ENCODE measurements around the gene TM2D3.
"Not testable (repeated sequence)": the region's sequence is repeated elsewhere in the genome, so short reads cannot be mapped to it uniquely, and the experiment has no call there.

The TM2D3 gene

GRCh38 chr15:101626729-101627128, 25.5 kb downstream of the TM2D3 start:
- H3K4me1 ChIP-seq (ENCODE audit: control insufficient read depth in 1 of 2, insufficient read depth in 2 of 2, low read length in 2 of 2); H3K27ac ChIP-seq (ENCODE audit: low read depth, low read length); H3K27me3 ChIP-seq (ENCODE audit: control insufficient read depth in 1 of 2, insufficient read depth in 2 of 2, low read length in 2 of 2); H3K9me3 ChIP-seq (ENCODE audit: control insufficient read depth in 1 of 2, low read length in 2 of 2); H3K4me3 ChIP-seq (ENCODE audit: low read depth in 1 of 2, low read length in 2 of 2); H3K36me3 ChIP-seq (ENCODE audit: control insufficient read depth in 1 of 2, insufficient read depth in 2 of 2, low read length in 2 of 2); H3K9ac ChIP-seq (ENCODE audit: low read depth in 1 of 2, low read length in 2 of 2): not testable (repeated sequence)

DNA sequence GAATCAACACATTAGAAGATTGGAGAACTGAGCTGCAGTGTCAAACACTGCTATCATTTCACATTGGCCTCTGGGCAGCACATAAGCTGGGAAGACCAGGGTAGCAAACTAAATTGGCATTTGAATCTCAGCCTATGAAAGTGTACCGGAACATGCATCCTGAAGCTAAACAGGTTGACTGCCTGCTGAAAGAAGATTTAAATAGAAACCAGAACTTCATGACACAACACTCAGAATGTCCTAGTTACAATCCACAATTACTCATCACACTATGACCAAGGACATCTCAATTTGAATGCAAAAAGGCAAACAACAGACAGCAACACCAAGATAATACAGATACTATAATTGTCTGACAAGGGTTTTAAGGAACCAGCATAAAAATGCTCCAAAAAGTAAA, 26.2 kb downstream of the TM2D3 start:
- H3K9ac ChIP-seq (ENCODE audit: low read depth in 1 of 2, low read length in 2 of 2) = no peak overlapping the region
- no peaks in the 10 kb centered on the region for H3K4me1 ChIP-seq (ENCODE audit: control insufficient read depth in 1 of 2, insufficient read depth in 2 of 2, low read length in 2 of 2)
- no peak overlapping the region for H3K27ac ChIP-seq (ENCODE audit: low read depth, low read length)
- no peak overlapping the region for H3K4me3 ChIP-seq (ENCODE audit: low read depth in 1 of 2, low read length in 2 of 2)
- H3K36me3 ChIP-seq (ENCODE audit: control insufficient read depth in 1 of 2, insufficient read depth in 2 of 2, low read length in 2 of 2) = no peaks in the 10 kb centered on the region
- no peaks in the 10 kb centered on the region for H3K9me3 ChIP-seq (ENCODE audit: control insufficient read depth in 1 of 2, low read length in 2 of 2)
- H3K27me3 ChIP-seq (ENCODE audit: control insufficient read depth in 1 of 2, insufficient read depth in 2 of 2, low read length in 2 of 2) = no peaks in the 10 kb centered on the region

DNA sequence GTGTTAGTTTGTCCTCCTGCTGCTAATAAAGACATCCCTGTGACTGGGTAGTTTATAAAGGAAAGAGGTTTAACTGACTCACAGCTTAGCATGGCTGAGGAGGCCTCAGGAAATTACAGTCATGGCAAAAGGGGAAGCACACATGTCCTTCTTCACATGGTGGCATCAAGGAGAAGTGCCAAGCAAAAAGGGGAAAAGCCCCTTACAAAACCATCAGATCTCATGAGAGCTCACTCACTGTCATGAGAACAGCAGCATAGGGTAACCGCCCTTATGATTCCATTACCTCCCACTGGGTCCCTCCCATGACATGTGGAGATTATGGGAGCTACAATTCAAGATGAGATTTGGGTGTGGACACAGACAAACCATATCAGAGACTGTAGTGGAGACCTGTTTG, 27.0 kb downstream of the TM2D3 start:
- no peaks in the 10 kb centered on the region for H3K27me3 ChIP-seq (ENCODE audit: control insufficient read depth in 1 of 2, insufficient read depth in 2 of 2, low read length in 2 of 2)
- H3K9me3 ChIP-seq (ENCODE audit: control insufficient read depth in 1 of 2, low read length in 2 of 2) = no peaks in the 10 kb centered on the region
- no peaks in the 10 kb centered on the region for H3K4me1 ChIP-seq (ENCODE audit: control insufficient read depth in 1 of 2, insufficient read depth in 2 of 2, low read length in 2 of 2)
- no peak overlapping the region for H3K27ac ChIP-seq (ENCODE audit: low read depth, low read length)
- no peak overlapping the region for H3K9ac ChIP-seq (ENCODE audit: low read depth in 1 of 2, low read length in 2 of 2)
- no peaks in the 10 kb centered on the region for H3K36me3 ChIP-seq (ENCODE audit: control insufficient read depth in 1 of 2, insufficient read depth in 2 of 2, low read length in 2 of 2)
- H3K4me3 ChIP-seq (ENCODE audit: low read depth in 1 of 2, low read length in 2 of 2) = no peak overlapping the region

- no peak overlapping the region for H3K4me3 ChIP-seq (ENCODE audit: low read depth in 1 of 2, low read length in 2 of 2)
- H3K27me3 ChIP-seq (ENCODE audit: control insufficient read depth in 1 of 2, insufficient read depth in 2 of 2, low read length in 2 of 2) = no peaks in the 10 kb centered on the region
- no peaks in the 10 kb centered on the region for H3K9me3 ChIP-seq (ENCODE audit: control insufficient read depth in 1 of 2, low read length in 2 of 2)
- H3K27ac ChIP-seq (ENCODE audit: low read depth, low read length) = no peak overlapping the region
- H3K9ac ChIP-seq (ENCODE audit: low read depth in 1 of 2, low read length in 2 of 2) = no peak overlapping the region
- H3K4me1 ChIP-seq (ENCODE audit: control insufficient read depth in 1 of 2, insufficient read depth in 2 of 2, low read length in 2 of 2) = no peaks in the 10 kb centered on the region
- H3K36me3 ChIP-seq (ENCODE audit: control insufficient read depth in 1 of 2, insufficient read depth in 2 of 2, low read length in 2 of 2) = no peaks in the 10 kb centered on the region
Observed at GRCh38 chr15:101623367-101624304, 28.5 kb downstream of the TM2D3 start.

GRCh38 chr15:101621961-101622360, 30.2 kb downstream of the TM2D3 start:
- H3K9me3 ChIP-seq (ENCODE audit: control insufficient read depth in 1 of 2, low read length in 2 of 2) = no peaks in the 10 kb centered on the region
- H3K4me1 ChIP-seq (ENCODE audit: control insufficient read depth in 1 of 2, insufficient read depth in 2 of 2, low read length in 2 of 2) = no peaks in the 10 kb centered on the region
- H3K9ac ChIP-seq (ENCODE audit: low read depth in 1 of 2, low read length in 2 of 2) = no peak overlapping the region
- H3K36me3 ChIP-seq (ENCODE audit: control insufficient read depth in 1 of 2, insufficient read depth in 2 of 2, low read length in 2 of 2) = no peaks in the 10 kb centered on the region
- H3K4me3 ChIP-seq (ENCODE audit: low read depth in 1 of 2, low read length in 2 of 2) = no peak overlapping the region
- no peaks in the 10 kb centered on the region for H3K27me3 ChIP-seq (ENCODE audit: control insufficient read depth in 1 of 2, insufficient read depth in 2 of 2, low read length in 2 of 2)
- no peak overlapping the region for H3K27ac ChIP-seq (ENCODE audit: low read depth, low read length)

- Histone ChIP-seq H3K9me3 (ENCODE audit: control insufficient read depth in 1 of 2, low read length in 2 of 2) (no peaks in the 10 kb centered on the region), H3K27ac (ENCODE audit: low read depth, low read length) (no peak overlapping the region), H3K9ac (ENCODE audit: low read depth in 1 of 2, low read length in 2 of 2) (no peak overlapping the region), H3K36me3 (ENCODE audit: control insufficient read depth in 1 of 2, insufficient read depth in 2 of 2, low read length in 2 of 2) (no peaks in the 10 kb centered on the region), H3K27me3 (ENCODE audit: control insufficient read depth in 1 of 2, insufficient read depth in 2 of 2, low read length in 2 of 2) (no peaks in the 10 kb centered on the region), H3K4me3 (ENCODE audit: low read depth in 1 of 2, low read length in 2 of 2) (no peak overlapping the region), H3K4me1 (ENCODE audit: control insufficient read depth in 1 of 2, insufficient read depth in 2 of 2, low read length in 2 of 2) (peaks cover 10 to 11% of the 10 kb centered on the region in 2 donors)
Observed at GRCh38 chr15:101620671-101621070, 31.5 kb downstream of the TM2D3 start.

DNA sequence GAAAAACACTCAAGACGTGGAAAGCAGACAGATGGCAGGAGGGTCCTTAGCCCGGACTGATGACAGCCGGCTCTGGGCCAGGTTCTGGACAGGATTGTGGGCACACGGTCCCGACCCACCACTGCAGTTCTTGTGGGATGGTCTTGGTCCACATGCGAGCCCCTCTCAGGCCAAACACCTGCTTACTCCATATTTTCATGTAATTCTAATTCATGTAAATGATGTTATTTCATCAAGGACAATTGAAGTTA, 32.6 kb downstream of the TM2D3 start:
- no peak overlapping the region for H3K27ac ChIP-seq (ENCODE audit: low read depth, low read length)
- H3K4me1 ChIP-seq (ENCODE audit: control insufficient read depth in 1 of 2, insufficient read depth in 2 of 2, low read length in 2 of 2) = peaks cover 10 to 13% of the 10 kb centered on the region in 2 donors
- no peak overlapping the region for H3K4me3 ChIP-seq (ENCODE audit: low read depth in 1 of 2, low read length in 2 of 2)
- H3K36me3 ChIP-seq (ENCODE audit: control insufficient read depth in 1 of 2, insufficient read depth in 2 of 2, low read length in 2 of 2) = no peaks in the 10 kb centered on the region
- H3K9ac ChIP-seq (ENCODE audit: low read depth in 1 of 2, low read length in 2 of 2) = no peak overlapping the region
- H3K27me3 ChIP-seq (ENCODE audit: control insufficient read depth in 1 of 2, insufficient read depth in 2 of 2, low read length in 2 of 2) = no peaks in the 10 kb centered on the region
- no peaks in the 10 kb centered on the region for H3K9me3 ChIP-seq (ENCODE audit: control insufficient read depth in 1 of 2, low read length in 2 of 2)

GRCh38 chr15:101618851-101619614, 33.1 kb downstream of the TM2D3 start:
- H3K36me3 ChIP-seq (ENCODE audit: control insufficient read depth in 1 of 2, insufficient read depth in 2 of 2, low read length in 2 of 2) = no peaks in the 10 kb centered on the region
- H3K27me3 ChIP-seq (ENCODE audit: control insufficient read depth in 1 of 2, insufficient read depth in 2 of 2, low read length in 2 of 2) = no peaks in the 10 kb centered on the region
- H3K27ac ChIP-seq (ENCODE audit: low read depth, low read length) = no peak overlapping the region
- no peak overlapping the region for H3K9ac ChIP-seq (ENCODE audit: low read depth in 1 of 2, low read length in 2 of 2)
- H3K9me3 ChIP-seq (ENCODE audit: control insufficient read depth in 1 of 2, low read length in 2 of 2) = no peaks in the 10 kb centered on the region
- peaks cover 11 to 16% of the 10 kb centered on the region in 2 donors for H3K4me1 ChIP-seq (ENCODE audit: control insufficient read depth in 1 of 2, insufficient read depth in 2 of 2, low read length in 2 of 2)
- H3K4me3 ChIP-seq (ENCODE audit: low read depth in 1 of 2, low read length in 2 of 2) = no peak overlapping the region

GRCh38 chr15:101618076-101618475, 34.1 kb downstream of the TM2D3 start:
- Histone ChIP-seq H3K4me3 (ENCODE audit: low read depth in 1 of 2, low read length in 2 of 2) (no peak overlapping the region), H3K9ac (ENCODE audit: low read depth in 1 of 2, low read length in 2 of 2) (no peak overlapping the region), H3K4me1 (ENCODE audit: control insufficient read depth in 1 of 2, insufficient read depth in 2 of 2, low read length in 2 of 2) (peaks cover 20 to 25% of the 10 kb centered on the region in 2 donors), H3K27ac (ENCODE audit: low read depth, low read length) (no peak overlapping the region), H3K36me3 (ENCODE audit: control insufficient read depth in 1 of 2, insufficient read depth in 2 of 2, low read length in 2 of 2) (no peaks in the 10 kb centered on the region), H3K9me3 (ENCODE audit: control insufficient read depth in 1 of 2, low read length in 2 of 2) (no peaks in the 10 kb centered on the region), H3K27me3 (ENCODE audit: control insufficient read depth in 1 of 2, insufficient read depth in 2 of 2, low read length in 2 of 2) (no peaks in the 10 kb centered on the region)

- Histone ChIP-seq H3K9me3 (ENCODE audit: control insufficient read depth in 1 of 2, low read length in 2 of 2) (no peaks in the 10 kb centered on the region), H3K4me1 (ENCODE audit: control insufficient read depth in 1 of 2, insufficient read depth in 2 of 2, low read length in 2 of 2) (peaks cover 23 to 28% of the 10 kb centered on the region in 2 donors), H3K27ac (ENCODE audit: low read depth, low read length) (no peak overlapping the region), H3K27me3 (ENCODE audit: control insufficient read depth in 1 of 2, insufficient read depth in 2 of 2, low read length in 2 of 2) (no peaks in the 10 kb centered on the region), H3K36me3 (ENCODE audit: control insufficient read depth in 1 of 2, insufficient read depth in 2 of 2, low read length in 2 of 2) (no peaks in the 10 kb centered on the region), H3K4me3 (ENCODE audit: low read depth in 1 of 2, low read length in 2 of 2) (no peak overlapping the region), H3K9ac (ENCODE audit: low read depth in 1 of 2, low read length in 2 of 2) (no peak overlapping the region)
Observed at GRCh38 chr15:101617390-101617965, 34.7 kb downstream of the TM2D3 start.
